ENCODE results near the gene ADPRS. TPM values are rescaled to one million over a fixed set of nuclear protein-coding genes. Genes with fewer than 3 reads are reported as not detected.

ADPRS gene
- total RNA-seq, 1 experiment from 2014 or later, result 83.0 TPM

- TF ChIP-seq EZH2 (IDR thresholded peaks at IDR 0.05; ENCODE audit: low read length, unreplicated experiment), result no peak
- TF ChIP-seq CTCF (conservative IDR thresholded peaks at IDR 0.05; ENCODE audit: low read depth, low read length), result no peak
- TF ChIP-seq EZH2phosphoT487 (IDR thresholded peaks at IDR 0.05; ENCODE audit: borderline replicate concordance, low read length), result no peak
- Histone ChIP-seq H3K4me1 (ENCODE audit: insufficient read depth, low read length) (peaks cover 4% of the 10 kb centered on the region), H3K36me3 (ENCODE audit: low read depth, low read length) (no peaks in the 10 kb centered on the region), H3K9me2 (replicated peaks; ENCODE audit: low read length) (no peaks in the 10 kb centered on the region), H2AFZ (ENCODE audit: low read length) (no peak overlapping the region), H3F3A (ENCODE audit: low read length, unreplicated experiment) (no peaks in the 10 kb centered on the region), H3K4me3 (ENCODE audit: low read length) (no peak overlapping the region), H4K20me1 (ENCODE audit: low read length) (no peaks in the 10 kb centered on the region), H3K79me2 (ENCODE audit: low read length) (no peaks in the 10 kb centered on the region), H3K9ac (ENCODE audit: low read length) (no peak overlapping the region), H3K4me2 (ENCODE audit: low read length) (no peak overlapping the region), H3K27ac (ENCODE audit: low read length) (no peak overlapping the region), H3K27me3 (ENCODE audit: low read length) (peaks cover 9% of the 10 kb centered on the region; the same call in 1 of the 2 replicates), H3K9me3 (ENCODE audit: low read length) (no peaks in the 10 kb centered on the region)
- DNase-seq (no peak), ATAC-seq (no peak)
- BruUV-seq (replicated peaks), result no TSS peak
- CTCF ChIA-PET, result no interaction called here
- intact Hi-C loops (cut with micrococcal nuclease), result no loop called here
- POLR2A ChIA-PET (ENCODE audit: unreplicated experiment), result interaction anchor here (0.6 kb wide), 1 partner anchor 14 kb away, joined by 3 read pairs; no protein-coding TSS in a partner anchor
Observed at GRCh38 chr1:36128126-36128904, 39.6 kb downstream of the ADPRS start.

DNA sequence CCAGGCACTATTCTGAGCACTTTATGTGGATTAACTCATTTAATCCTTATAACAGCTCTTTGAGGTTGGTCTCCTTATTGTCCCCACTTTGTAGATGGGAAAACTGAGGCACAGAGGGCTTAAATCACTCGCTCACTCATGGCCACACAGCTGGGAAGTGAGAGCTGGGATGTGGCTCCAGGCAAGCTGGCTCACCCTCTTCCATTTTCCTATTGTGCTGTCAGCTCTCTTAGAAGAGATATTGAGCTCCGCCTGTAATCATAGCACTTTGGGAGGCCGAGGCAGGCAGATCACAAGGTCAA is 40.2 kb downstream of the ADPRS start:
- no peak overlapping the region for H2AFZ ChIP-seq (ENCODE audit: low read length)
- peaks cover 9% of the 10 kb centered on the region; the same call in 1 of the 2 replicates for H3K27me3 ChIP-seq (ENCODE audit: low read length)
- no peaks in the 10 kb centered on the region for H3K36me3 ChIP-seq (ENCODE audit: low read depth, low read length)
- no peak overlapping the region for H3K27ac ChIP-seq (ENCODE audit: low read length)
- peaks cover 9% of the 10 kb centered on the region for H3K4me1 ChIP-seq (ENCODE audit: insufficient read depth, low read length)
- no peak overlapping the region for H3K4me3 ChIP-seq (ENCODE audit: low read length)
- intact Hi-C loops (cut with micrococcal nuclease), result no loop called here
- no TSS peak for BruUV-seq (replicated peaks)
- ChIA-PET CTCF (no interaction called here), POLR2A (ENCODE audit: unreplicated experiment) (no interaction called here)
- no peak overlapping the region for H3K4me2 ChIP-seq (ENCODE audit: low read length)
- H3F3A ChIP-seq (ENCODE audit: low read length, unreplicated experiment), result no peaks in the 10 kb centered on the region
- no peak for DNase-seq
- no peak overlapping the region for H3K9ac ChIP-seq (ENCODE audit: low read length)
- no peaks in the 10 kb centered on the region for H3K9me3 ChIP-seq (ENCODE audit: low read length)
- no peaks in the 10 kb centered on the region for H3K79me2 ChIP-seq (ENCODE audit: low read length)
- no peak for ATAC-seq
- no peaks in the 10 kb centered on the region for H4K20me1 ChIP-seq (ENCODE audit: low read length)
- H3K9me2 ChIP-seq (replicated peaks; ENCODE audit: low read length), result no peaks in the 10 kb centered on the region
- no peak for TF ChIP-seq EZH2 (IDR thresholded peaks at IDR 0.05; ENCODE audit: low read length, unreplicated experiment)
- TF ChIP-seq CTCF (conservative IDR thresholded peaks at IDR 0.05; ENCODE audit: low read depth, low read length), result no peak
- no peak for TF ChIP-seq EZH2phosphoT487 (IDR thresholded peaks at IDR 0.05; ENCODE audit: borderline replicate concordance, low read length)

- BruUV-seq (replicated peaks), result no TSS peak
- ATAC-seq (no peak), DNase-seq (no peak)
- Histone ChIP-seq H3K36me3 (ENCODE audit: low read depth, low read length) (peaks cover 8% of the 10 kb centered on the region; the same call in 1 of the 2 replicates), H3K79me2 (ENCODE audit: low read length) (no peaks in the 10 kb centered on the region), H3K4me1 (ENCODE audit: insufficient read depth, low read length) (peaks cover 40% of the 10 kb centered on the region), H3K9me3 (ENCODE audit: low read length) (no peaks in the 10 kb centered on the region), H2AFZ (ENCODE audit: low read length) (no peak overlapping the region), H3K27me3 (ENCODE audit: low read length) (no peaks in the 10 kb centered on the region), H3K9me2 (replicated peaks; ENCODE audit: low read length) (no peaks in the 10 kb centered on the region), H4K20me1 (ENCODE audit: low read length) (no peaks in the 10 kb centered on the region), H3K9ac (ENCODE audit: low read length) (no peak overlapping the region), H3K4me3 (ENCODE audit: low read length) (no peak overlapping the region), H3F3A (ENCODE audit: low read length, unreplicated experiment) (peaks cover 5% of the 10 kb centered on the region), H3K4me2 (ENCODE audit: low read length) (no peak overlapping the region), H3K27ac (ENCODE audit: low read length) (no peak overlapping the region)
- TF ChIP-seq CTCF (conservative IDR thresholded peaks at IDR 0.05; ENCODE audit: low read depth, low read length), result no peak
- no peak for TF ChIP-seq EZH2phosphoT487 (IDR thresholded peaks at IDR 0.05; ENCODE audit: borderline replicate concordance, low read length)
- no peak for TF ChIP-seq EZH2 (IDR thresholded peaks at IDR 0.05; ENCODE audit: low read length, unreplicated experiment)
- CTCF ChIA-PET, result no interaction called here
- POLR2A ChIA-PET (ENCODE audit: unreplicated experiment), result no interaction called here
- intact Hi-C loops (cut with micrococcal nuclease), result no loop called here
Observed at GRCh38 chr1:36132029-36132428, 43.3 kb downstream of the ADPRS start.

All from PC-3 (cell line).